Panc1 (cell line): Measurements from ENCODE around the gene WNT7B. TPM values are rescaled to one million over a fixed set of nuclear protein-coding genes. Genes with fewer than 3 reads are reported as not detected.

Source experiments
- ATAC-seq: fragments of 200-7000 bp; cut with Tn5 transposase; 2 replicates; pipeline ENCODE4 v1.9.1; 2020; ENCODE audit warnings: mild to moderate bottlenecking, moderate library complexity
- BruUV-seq: library from RNA; stranded (reverse); fragments of 400-500 nt; replicated peaks from 2 replicates; lab custom pipeline; 2021; lab: Mats Ljungman, UMichigan
- CTCF ChIA-PET: fragments of 300-600 bp; sonication (Branson Sonifier 250); formaldehyde crosslinking; loops from one replicate; lab custom pipeline; 2022; ENCODE audit warnings: antibody characterized with exemption; lab: Charles Lee
- POLR2A ChIA-PET: fragments of 300-600 bp; sonication (Branson Sonifier 250); formaldehyde crosslinking; loops from one replicate; lab custom pipeline; 2022; ENCODE audit warnings: antibody characterized with exemption; lab: Charles Lee
- DNase-seq: peaks from one replicate; pipeline ENCODE4 v3.0.0-alpha.2; 2010; ENCODE audit warnings: low read depth, low spot score
- H3K27ac ChIP-seq: 2 replicates; pipeline ENCODE4 v1.5.1; 2011; ENCODE audit warnings: mild to moderate bottlenecking, low read length, inconsistent platforms
- H3K27me3 ChIP-seq: fragments of 200-500 bp; sonication (Bioruptor generic); 2 replicates; pipeline ENCODE4 v1.6.0; 2014; ENCODE audit warnings: low read length, inconsistent platforms; ENCODE audit not compliant: control insufficient read depth, insufficient read depth
- H3K36me3 ChIP-seq: fragments of 200-500 bp; sonication (Bioruptor generic); 2 replicates; pipeline ENCODE4 v1.5.1; 2014; ENCODE audit warnings: inconsistent platforms, mild to moderate bottlenecking, low read length, moderate library complexity; ENCODE audit not compliant: control insufficient read depth, insufficient read depth
- H3K4me1 ChIP-seq: 2 replicates; pipeline ENCODE4 v1.5.1; 2011; ENCODE audit warnings: inconsistent platforms, mild to moderate bottlenecking, low read length, moderate library complexity; ENCODE audit not compliant: control insufficient read depth, insufficient read depth
- H3K4me3 ChIP-seq, 2 experiments: 2 replicates each; pipeline ENCODE4 v1.5.1; 2011 to 2012; ENCODE audit warnings: low read depth in 2 of 2, low read length in 2 of 2, mild to moderate bottlenecking in 2 of 2, inconsistent platforms in 1 of 2, moderate library complexity in 1 of 2
- H3K9me3 ChIP-seq: fragments of 200-500 bp; sonication (Bioruptor generic); 2 replicates; pipeline ENCODE4 v1.5.1; 2014; ENCODE audit warnings: low read depth, mild to moderate bottlenecking, inconsistent platforms, low read length, moderate library complexity; ENCODE audit not compliant: control insufficient read depth, insufficient read depth
- CTCF ChIP-seq: fragments of 450-650 bp; IDR thresholded peaks from 2 replicates; pipeline ENCODE4 v1.5.1; 2017; ENCODE audit warnings: mild to moderate bottlenecking
- POLR2AphosphoS5 ChIP-seq: IDR thresholded peaks from 2 replicates; pipeline ENCODE4 v1.6.1; 2012; ENCODE audit warnings: mild to moderate bottlenecking, low read depth, low read length, moderate library complexity
- REST ChIP-seq, 2 experiments: IDR thresholded peaks; 2 replicates each; pipeline ENCODE4 v1.6.1; 2011 to 2012; ENCODE audit warnings: low read depth in 2 of 2, control low read depth in 1 of 2, low read length in 1 of 2, mild to moderate bottlenecking in 1 of 2, moderate library complexity in 1 of 2; ENCODE audit not compliant: insufficient read depth in 1 of 2
- SIN3A ChIP-seq: IDR thresholded peaks from 2 replicates; pipeline ENCODE4 v1.6.1; 2012; ENCODE audit warnings: low read depth, mild to moderate bottlenecking, low read length, moderate library complexity, borderline replicate concordance; ENCODE audit not compliant: insufficient read depth
- TCF7L2 ChIP-seq: IDR thresholded peaks from 2 replicates; pipeline ENCODE4 v1.6.1; 2011; ENCODE audit warnings: mild to moderate bottlenecking, low read depth, low read length, inconsistent platforms
- in situ Hi-C: cut with HindIII; loops from 2 replicates; pipeline ENCODE4 v1.10.0; 2016; ENCODE audit warnings: low sequenced_read_pairs, low pct_unique_long_range_greater_than_20kb
- intact Hi-C: fragments of 100-400 bp; cut with micrococcal nuclease; formaldehyde crosslinking; loops from one replicate; pipeline ENCODE4 v1.10.0; 2022; ENCODE audit not compliant: unreplicated experiment
- total RNA-seq: library from RNA; stranded (reverse); gene quantifications from one replicate; pipeline ENCODE4 v1.2.1, GENCODE V29; 2021; ENCODE audit not compliant: unreplicated experiment

The WNT7B gene
- total RNA-seq, 1 experiment from 2014 or later = 52.1 TPM

GRCh38 chr22:45882881-45883810 is 93.8 kb downstream of the WNT7B start:
- no TSS peak for BruUV-seq
- Histone ChIP-seq H3K4me1 (no peaks in the 10 kb centered on the region), H3K27ac (no peak overlapping the region), H3K36me3 (no peaks in the 10 kb centered on the region), H3K9me3 (no peaks in the 10 kb centered on the region), H3K27me3 (no peaks in the 10 kb centered on the region), H3K4me3 (no peak overlapping the region)
- TF ChIP-seq REST (IDR thresholded peaks at IDR 0.05; ENCODE audit: insufficient read depth in 1 of 2, low read depth in 2 of 2, low read length in 1 of 2) = no peak
- TF ChIP-seq SIN3A = no peak
- TF ChIP-seq TCF7L2 = no peak
- no peak for TF ChIP-seq CTCF
- TF ChIP-seq POLR2AphosphoS5 = no peak
- ATAC-seq (no peak), DNase-seq (no peak)
- in situ Hi-C loops = no loop called here
- intact Hi-C loops = no loop called here
- ChIA-PET CTCF (no interaction called here), POLR2A (no interaction called here)

GRCh38 chr22:45881524-45881875 is 95.5 kb downstream of the WNT7B start:
- H3K27ac ChIP-seq = no peak overlapping the region
- ATAC-seq (no peak), DNase-seq (no peak)
- in situ Hi-C loops = no loop called here
- intact Hi-C loops = no loop called here
- TF ChIP-seq REST (IDR thresholded peaks at IDR 0.05; ENCODE audit: insufficient read depth in 1 of 2, low read depth in 2 of 2, low read length in 1 of 2) = no peak
- no peak for TF ChIP-seq CTCF
- TF ChIP-seq TCF7L2 = no peak
- no peak for TF ChIP-seq SIN3A
- no peak for TF ChIP-seq POLR2AphosphoS5
- H3K4me1 ChIP-seq = no peaks in the 10 kb centered on the region
- ChIA-PET POLR2A (no interaction called here), CTCF (no interaction called here)
- H3K4me3 ChIP-seq = no peak overlapping the region
- BruUV-seq = no TSS peak
- no peaks in the 10 kb centered on the region for H3K27me3 ChIP-seq
- no peaks in the 10 kb centered on the region for H3K9me3 ChIP-seq
- H3K36me3 ChIP-seq = no peaks in the 10 kb centered on the region
